ENCODE results near the gene DPYSL4.
"Not testable (repeated sequence)": the region's sequence is repeated elsewhere in the genome, so short reads cannot be mapped to it uniquely, and the experiment has no call there.

The DPYSL4 gene

GRCh38 chr10:132209130-132209529 is 22.4 kb downstream of the DPYSL4 start:
- DNase-seq = no peak

- no peak for DNase-seq
These were observed 23.3 kb downstream of the DPYSL4 start for GRCh38 chr10:132209978-132210530.

GRCh38 chr10:132210766-132211165 is 24.0 kb downstream of the DPYSL4 start:
- DNase-seq = no peak

- no peak for DNase-seq
These were observed 24.5 kb downstream of the DPYSL4 start for GRCh38 chr10:132211246-132211645.

GRCh38 chr10:132212816-132213215 is 26.1 kb downstream of the DPYSL4 start:
- DNase-seq = no peak

- no peak for DNase-seq
These were observed 27.2 kb downstream of the DPYSL4 start for GRCh38 chr10:132213917-132214316.

GRCh38 chr10:132216441-132216840 is 29.7 kb downstream of the DPYSL4 start:
- not testable (repeated sequence) for DNase-seq

- no peak for DNase-seq
These were observed 32.7 kb downstream of the DPYSL4 start for GRCh38 chr10:132219486-132219885.

GRCh38 chr10:132220061-132220460 is 33.3 kb downstream of the DPYSL4 start:
- DNase-seq = no peak

- not testable (repeated sequence) for DNase-seq
These were observed 34.2 kb downstream of the DPYSL4 start for GRCh38 chr10:132220996-132221395.

- no peak for DNase-seq
These were observed 36.0 kb downstream of the DPYSL4 start for GRCh38 chr10:132222726-132223125.

- peak; percentile 91 for DNase-seq
These were observed 36.4 kb downstream of the DPYSL4 start for GRCh38 chr10:132223156-132223590.

GRCh38 chr10:132223611-132224342 is 37.0 kb downstream of the DPYSL4 start:
- DNase-seq = no peak

- DNase-seq = peak; percentile 32
These were observed 37.8 kb downstream of the DPYSL4 start for GRCh38 chr10:132224343-132225072.

- no peak for DNase-seq
These were observed 38.5 kb downstream of the DPYSL4 start for GRCh38 chr10:132225073-132225848.

- DNase-seq = no peak
These were observed 39.1 kb downstream of the DPYSL4 start for GRCh38 chr10:132225849-132226205.

- DNase-seq = no peak
These were observed 40.0 kb downstream of the DPYSL4 start for GRCh38 chr10:132226586-132227405.

- DNase-seq = no peak
These were observed 41.2 kb downstream of the DPYSL4 start for GRCh38 chr10:132227851-132228390.

GRCh38 chr10:132228616-132229015 is 41.9 kb downstream of the DPYSL4 start:
- no peak for DNase-seq

GRCh38 chr10:132229096-132229495 is 42.3 kb downstream of the DPYSL4 start:
- no peak for DNase-seq

- DNase-seq = peak; percentile 56
These were observed 43.2 kb downstream of the DPYSL4 start for GRCh38 chr10:132229834-132230556.

All from suppressor macrophage treated with lipopolysaccharide for 4 hours (primary cell).